BE2C (cell line): ENCODE results near the gene GNB1L.

ENCODE experiments used
- DNase-seq: peaks from one replicate; pipeline ENCODE4 v3.0.0-alpha.2; 2020
- H3K27me3 ChIP-seq: fragments of 250-450 bp; sonication (Bioruptor Pico); 2 replicates; pipeline ENCODE4 v1.5.1; 2020; ENCODE audit warnings: mild to moderate bottlenecking
- H3K36me3 ChIP-seq: fragments of 250-450 bp; sonication (Bioruptor Pico); 2 replicates; pipeline ENCODE4 v1.5.1; 2020; ENCODE audit warnings: mild to moderate bottlenecking
- H3K4me1 ChIP-seq: fragments of 250-450 bp; sonication (Bioruptor Pico); 2 replicates; pipeline ENCODE4 v1.5.1; 2020
- H3K4me3 ChIP-seq: 2 replicates; pipeline ENCODE4 v1.5.1; 2011; ENCODE audit warnings: low read depth, low read length
- H3K9me3 ChIP-seq: fragments of 250-450 bp; sonication (Bioruptor Pico); 2 replicates; pipeline ENCODE4 v1.5.1; 2020
- TF ChIP-seq, protein P1 (sequence below): IDR thresholded peaks from 2 replicates; pipeline ENCODE4 v1.5.1; 2012; ENCODE audit warnings: mild to moderate bottlenecking, low read depth, low read length

GNB1L gene

DNA sequence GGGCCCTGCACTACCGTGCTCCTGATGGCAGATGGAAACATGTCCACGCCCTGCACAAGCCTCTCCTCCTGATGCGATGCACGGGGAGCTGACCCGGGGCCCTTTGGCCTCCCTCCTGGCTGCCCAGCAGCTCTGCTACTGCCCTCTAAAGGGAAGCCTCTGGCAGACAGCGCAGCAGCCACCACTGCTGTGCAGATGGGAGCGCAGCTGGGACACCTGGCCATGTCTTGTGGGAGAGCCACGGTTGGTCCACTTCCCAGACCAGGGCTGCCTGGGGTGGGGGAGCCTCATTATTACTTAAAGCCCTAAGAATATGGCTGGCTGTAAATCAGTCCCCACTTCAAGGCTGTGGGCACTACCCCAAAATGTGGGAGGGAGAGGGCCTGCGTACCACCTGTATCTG lies 55.8 kb downstream of the GNB1L start:
- Histone ChIP-seq H3K27me3 (no peaks in the 10 kb centered on the region), H3K4me3 (no peak overlapping the region), H3K9me3 (no peaks in the 10 kb centered on the region), H3K36me3 (no peaks in the 10 kb centered on the region), H3K4me1 (peaks cover 14% of the 10 kb centered on the region)
- DNase-seq, result peak; percentile 17
- TF ChIP-seq, protein P1, sequence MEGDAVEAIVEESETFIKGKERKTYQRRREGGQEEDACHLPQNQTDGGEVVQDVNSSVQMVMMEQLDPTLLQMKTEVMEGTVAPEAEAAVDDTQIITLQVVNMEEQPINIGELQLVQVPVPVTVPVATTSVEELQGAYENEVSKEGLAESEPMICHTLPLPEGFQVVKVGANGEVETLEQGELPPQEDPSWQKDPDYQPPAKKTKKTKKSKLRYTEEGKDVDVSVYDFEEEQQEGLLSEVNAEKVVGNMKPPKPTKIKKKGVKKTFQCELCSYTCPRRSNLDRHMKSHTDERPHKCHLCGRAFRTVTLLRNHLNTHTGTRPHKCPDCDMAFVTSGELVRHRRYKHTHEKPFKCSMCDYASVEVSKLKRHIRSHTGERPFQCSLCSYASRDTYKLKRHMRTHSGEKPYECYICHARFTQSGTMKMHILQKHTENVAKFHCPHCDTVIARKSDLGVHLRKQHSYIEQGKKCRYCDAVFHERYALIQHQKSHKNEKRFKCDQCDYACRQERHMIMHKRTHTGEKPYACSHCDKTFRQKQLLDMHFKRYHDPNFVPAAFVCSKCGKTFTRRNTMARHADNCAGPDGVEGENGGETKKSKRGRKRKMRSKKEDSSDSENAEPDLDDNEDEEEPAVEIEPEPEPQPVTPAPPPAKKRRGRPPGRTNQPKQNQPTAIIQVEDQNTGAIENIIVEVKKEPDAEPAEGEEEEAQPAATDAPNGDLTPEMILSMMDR, result no peak

DNA sequence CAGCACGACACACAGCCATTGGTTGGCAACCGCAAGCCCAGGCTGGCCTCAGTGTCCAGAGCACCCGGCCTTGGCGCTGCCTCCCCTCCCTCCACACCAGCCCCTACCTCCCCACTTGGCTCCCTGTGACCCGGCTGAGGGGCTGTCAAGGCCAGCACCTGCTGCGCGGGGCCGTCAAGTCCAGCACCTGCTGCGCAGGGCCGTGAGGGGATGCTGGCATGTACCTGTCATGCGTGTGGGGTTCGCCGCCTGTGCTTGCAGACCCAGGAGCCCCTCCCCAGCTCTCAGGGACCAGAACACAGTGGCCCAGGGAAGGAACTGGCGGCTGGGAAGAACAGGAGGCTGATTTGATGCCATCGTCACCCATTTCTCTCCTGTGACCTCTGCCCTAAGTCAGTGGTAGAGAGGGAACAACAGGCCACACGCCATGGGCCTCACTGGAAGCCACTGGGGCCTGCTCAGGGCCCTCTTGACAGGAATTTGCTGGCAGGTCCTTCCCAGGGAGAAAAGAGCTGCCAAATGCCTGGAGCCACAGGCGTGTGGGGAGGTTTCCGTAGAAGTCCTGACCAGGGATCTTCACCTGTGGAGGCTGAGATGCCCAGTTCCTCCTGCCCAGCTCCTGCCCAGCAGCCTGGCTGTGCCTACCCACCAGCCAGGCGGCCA lies 56.5 kb downstream of the GNB1L start:
- H3K27me3 ChIP-seq, result no peaks in the 10 kb centered on the region
- peaks cover 14% of the 10 kb centered on the region for H3K4me1 ChIP-seq
- no peaks in the 10 kb centered on the region for H3K36me3 ChIP-seq
- DNase-seq, result no peak
- H3K9me3 ChIP-seq, result no peaks in the 10 kb centered on the region
- TF ChIP-seq, protein P1, result no peak
- no peak overlapping the region for H3K4me3 ChIP-seq

DNA sequence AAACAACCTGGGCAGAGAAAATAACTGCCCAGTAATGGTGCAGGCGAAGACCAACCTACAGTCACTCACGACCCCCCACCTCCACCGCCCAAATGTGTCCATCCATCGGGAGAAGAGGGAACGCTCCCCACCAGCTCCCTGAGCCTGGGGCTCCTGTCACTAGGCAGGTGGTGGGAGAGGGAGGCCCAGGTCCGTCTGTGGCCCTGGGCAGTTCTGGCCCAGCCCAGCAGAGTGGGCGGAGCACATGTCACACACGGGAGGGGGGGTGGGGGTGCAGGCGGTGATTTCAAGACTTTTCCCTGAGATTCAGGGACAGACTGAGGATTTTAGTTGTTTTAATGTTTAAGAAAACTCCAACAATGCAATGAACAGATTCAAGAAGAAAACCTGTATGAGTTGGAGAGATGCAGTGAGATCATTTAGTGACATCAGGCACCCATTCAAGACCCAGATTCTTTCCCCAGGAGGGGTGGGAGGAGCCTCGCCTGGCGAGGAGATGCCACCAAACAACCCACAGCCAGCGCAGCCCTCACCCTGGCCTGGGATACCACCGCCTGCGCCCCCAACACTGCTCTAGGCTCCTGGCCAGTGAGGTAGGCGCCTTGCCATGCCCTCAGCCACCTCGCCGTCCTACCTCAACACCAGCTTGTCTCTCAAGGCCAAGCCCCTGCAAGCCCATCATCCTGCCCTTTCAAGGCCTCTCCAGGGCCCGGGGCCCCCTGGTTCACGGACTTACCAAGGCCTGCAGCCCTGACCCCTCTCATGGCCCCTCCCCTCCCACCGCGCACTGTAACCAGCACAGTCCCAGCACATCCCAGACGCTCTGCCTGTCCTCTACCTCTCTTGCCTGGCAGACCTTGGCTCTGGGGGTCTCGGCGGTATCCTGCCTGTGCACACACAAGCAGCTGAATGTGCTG lies 57.3 kb downstream of the GNB1L start:
- DNase-seq, result peak; percentile 13
- TF ChIP-seq, protein P1, result no peak
- no peak overlapping the region for H3K4me3 ChIP-seq
- no peaks in the 10 kb centered on the region for H3K36me3 ChIP-seq
- H3K9me3 ChIP-seq, result no peaks in the 10 kb centered on the region
- peaks cover 14% of the 10 kb centered on the region for H3K4me1 ChIP-seq
- H3K27me3 ChIP-seq, result no peaks in the 10 kb centered on the region

DNA sequence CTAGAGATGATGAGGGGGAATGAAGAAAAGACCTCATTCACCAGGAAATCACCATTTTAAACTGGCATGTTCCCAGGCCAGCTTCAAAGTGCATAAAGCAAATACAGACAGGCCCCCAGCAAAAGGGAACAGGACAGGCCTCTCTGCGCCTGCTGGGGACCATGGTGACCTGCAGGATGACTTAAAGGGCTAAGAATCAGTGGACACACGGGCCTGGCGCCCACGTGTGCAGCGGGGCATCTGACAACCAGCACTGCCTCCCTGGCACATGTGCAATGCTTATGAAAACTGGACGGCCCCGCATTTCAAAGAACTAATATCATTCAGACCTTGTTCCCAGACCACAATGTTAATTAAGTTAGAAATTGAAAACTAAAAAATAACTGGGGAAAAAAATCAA lies 58.5 kb downstream of the GNB1L start:
- Histone ChIP-seq H3K27me3 (no peaks in the 10 kb centered on the region), H3K36me3 (no peaks in the 10 kb centered on the region), H3K4me1 (peaks cover 9% of the 10 kb centered on the region), H3K4me3 (no peak overlapping the region), H3K9me3 (no peaks in the 10 kb centered on the region)
- DNase-seq, result no peak
- TF ChIP-seq, protein P1, result no peak

DNA sequence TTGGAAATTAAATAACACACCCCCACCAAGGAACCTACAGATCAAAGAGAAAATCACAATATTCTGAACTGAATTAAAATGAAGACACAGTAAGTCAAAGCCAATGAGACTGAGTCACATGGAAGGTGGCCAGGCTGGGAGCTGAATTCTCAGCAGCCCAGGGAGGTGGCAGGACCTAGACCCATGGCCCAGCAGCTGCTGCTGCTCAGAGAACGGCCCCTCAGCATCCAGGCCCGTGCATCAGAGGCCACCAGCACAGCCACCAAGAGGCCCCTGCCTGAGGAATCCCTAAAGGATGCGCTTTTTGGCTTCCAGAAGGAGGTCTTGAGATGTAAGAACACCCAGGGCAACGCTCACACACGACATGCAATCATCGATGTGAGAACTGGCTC lies 59.1 kb downstream of the GNB1L start:
- H3K4me1 ChIP-seq, result peaks cover 9% of the 10 kb centered on the region
- H3K36me3 ChIP-seq, result no peaks in the 10 kb centered on the region
- H3K4me3 ChIP-seq, result no peak overlapping the region
- no peak for DNase-seq
- no peaks in the 10 kb centered on the region for H3K9me3 ChIP-seq
- TF ChIP-seq, protein P1, result no peak
- no peaks in the 10 kb centered on the region for H3K27me3 ChIP-seq
